OCI-LY1 (cell line): ENCODE measurements around the gene ELL.

Experiments used
- H2AFZ ChIP-seq: fragments of 200-600 bp; sonication (generic), shearing (Covaris generic); 2 replicates; pipeline ENCODE4 v1.6.0; 2014; ENCODE audit warnings: antibody characterized with exemption, mild to moderate bottlenecking, low read length
- H3F3A ChIP-seq: fragments of 200-600 bp; sonication (generic), shearing (Covaris generic); 2 replicates; pipeline ENCODE4 v1.6.0; 2014; ENCODE audit warnings: mild to moderate bottlenecking, antibody characterized with exemption, low read length, moderate library complexity; ENCODE audit not compliant: insufficient read depth
- H3K27ac ChIP-seq: fragments of 200-600 bp; sonication (generic); 2 replicates; pipeline ENCODE4 v1.5.1; 2014; ENCODE audit warnings: low read length, mixed run types, mild to moderate bottlenecking, low read depth; ENCODE audit not compliant: poor library complexity, severe bottlenecking
- H3K27me3 ChIP-seq: fragments of 200-600 bp; sonication (generic); 2 replicates; pipeline ENCODE4 v1.6.0; 2014; ENCODE audit warnings: antibody characterized with exemption, mild to moderate bottlenecking, low read length, moderate library complexity; ENCODE audit not compliant: insufficient read depth
- H3K36me3 ChIP-seq: fragments of 200-600 bp; sonication (generic); 2 replicates; pipeline ENCODE4 v1.6.1; 2014; ENCODE audit warnings: mild to moderate bottlenecking, antibody characterized with exemption, low read length, moderate library complexity, mixed read lengths; ENCODE audit not compliant: insufficient read depth
- H3K4me1 ChIP-seq: fragments of 200-600 bp; sonication (generic); 2 replicates; pipeline ENCODE4 v1.5.1; 2014; ENCODE audit warnings: mild to moderate bottlenecking, low read length, moderate library complexity; ENCODE audit not compliant: insufficient read depth, severe bottlenecking
- H3K4me2 ChIP-seq: fragments of 200-600 bp; sonication (generic), shearing (Covaris generic); 2 replicates; pipeline ENCODE4 v1.6.1; 2014; ENCODE audit warnings: low read length
- H3K4me3 ChIP-seq: fragments of 200-600 bp; sonication (generic); 2 replicates; pipeline ENCODE4 v1.5.1; 2014; ENCODE audit warnings: low read length, low read depth, mild to moderate bottlenecking, mixed read lengths; ENCODE audit not compliant: poor library complexity, severe bottlenecking
- H3K79me2 ChIP-seq: fragments of 200-600 bp; shearing (Covaris generic); 2 replicates; pipeline ENCODE4 v1.6.1; 2016; ENCODE audit warnings: mixed run types, low read length, mixed read lengths; ENCODE audit not compliant: insufficient read depth
- H3K9ac ChIP-seq: fragments of 200-600 bp; sonication (generic), shearing (Covaris generic); 2 replicates; pipeline ENCODE4 v1.6.1; 2014; ENCODE audit warnings: mild to moderate bottlenecking, low read length, mixed read lengths
- H3K9me2 ChIP-seq: fragments of 200-600 bp; sonication (generic), shearing (Covaris generic); 2 replicates; pipeline ENCODE4 v1.6.1; 2014; ENCODE audit warnings: low read depth, mild to moderate bottlenecking, low read length, mixed read lengths
- H3K9me3 ChIP-seq: fragments of 200-600 bp; shearing (Covaris generic); 2 replicates; pipeline ENCODE4 v1.6.1; 2014; ENCODE audit warnings: low read length, mixed read lengths
- H4K20me1 ChIP-seq: fragments of 200-600 bp; sonication (generic), shearing (Covaris generic); 2 replicates; pipeline ENCODE4 v1.6.0; 2016; ENCODE audit warnings: mild to moderate bottlenecking, low read length; ENCODE audit not compliant: insufficient read depth
- CTCF ChIP-seq: fragments of 200-600 bp; sonication (generic), shearing (Covaris generic); IDR thresholded peaks from 2 replicates; pipeline ENCODE4 v1.5.1; 2017; ENCODE audit warnings: mild to moderate bottlenecking, antibody characterized with exemption, low read length, moderate library complexity, mixed read lengths
- EZH2 ChIP-seq: fragments of 200-600 bp; sonication (generic), shearing (Covaris generic); IDR thresholded peaks from 2 replicates; pipeline ENCODE4 v1.8.0; 2017; ENCODE audit warnings: borderline replicate concordance, mixed run types, mild to moderate bottlenecking, antibody characterized with exemption, low read length, moderate library complexity, mixed read lengths

The ELL gene

GRCh38 chr19:18465214-18465963, 56.5 kb downstream of the ELL start:
- Histone ChIP-seq H3K4me2 (no peak overlapping the region), H3K4me3 (no peak overlapping the region), H3F3A (no peaks in the 10 kb centered on the region), H4K20me1 (no peaks in the 10 kb centered on the region), H3K9me3 (no peaks in the 10 kb centered on the region), H3K4me1 (no peaks in the 10 kb centered on the region), H3K9ac (no peak overlapping the region), H3K79me2 (no peaks in the 10 kb centered on the region), H3K27ac (no peak overlapping the region), H3K27me3 (no peaks in the 10 kb centered on the region), H2AFZ (no peak overlapping the region), H3K36me3 (peaks cover 28% of the 10 kb centered on the region), H3K9me2 (no peaks in the 10 kb centered on the region)
- TF ChIP-seq EZH2, result no peak

GRCh38 chr19:18464646-18465045, 57.2 kb downstream of the ELL start:
- Histone ChIP-seq H3K4me3 (no peak overlapping the region), H2AFZ (no peak overlapping the region), H3K79me2 (no peaks in the 10 kb centered on the region), H3K9ac (no peak overlapping the region), H3K27me3 (no peaks in the 10 kb centered on the region), H3K9me2 (no peaks in the 10 kb centered on the region), H4K20me1 (no peaks in the 10 kb centered on the region), H3K9me3 (no peaks in the 10 kb centered on the region), H3K4me1 (no peaks in the 10 kb centered on the region), H3K4me2 (no peak overlapping the region), H3F3A (no peaks in the 10 kb centered on the region), H3K27ac (no peak overlapping the region), H3K36me3 (peaks cover 34% of the 10 kb centered on the region)
- no peak for TF ChIP-seq CTCF
- TF ChIP-seq EZH2, result no peak

- Histone ChIP-seq H2AFZ (no peak overlapping the region), H3K4me1 (no peaks in the 10 kb centered on the region), H3K9me2 (no peaks in the 10 kb centered on the region), H3K9ac (no peak overlapping the region), H3K27ac (no peak overlapping the region), H4K20me1 (no peaks in the 10 kb centered on the region), H3K4me3 (no peak overlapping the region), H3K4me2 (no peak overlapping the region), H3K9me3 (no peaks in the 10 kb centered on the region), H3K79me2 (no peaks in the 10 kb centered on the region), H3F3A (no peaks in the 10 kb centered on the region), H3K27me3 (no peaks in the 10 kb centered on the region), H3K36me3 (peaks cover 45% of the 10 kb centered on the region)
- no peak for TF ChIP-seq CTCF
- no peak for TF ChIP-seq EZH2
Observed at GRCh38 chr19:18461471-18461870, 60.4 kb downstream of the ELL start.

- TF ChIP-seq CTCF (no peak), EZH2 (no peak)
- no peaks in the 10 kb centered on the region for H3K27me3 ChIP-seq
- H3K9me3 ChIP-seq, result no peaks in the 10 kb centered on the region
- peaks cover 48% of the 10 kb centered on the region for H3K36me3 ChIP-seq
- H3K4me1 ChIP-seq, result no peaks in the 10 kb centered on the region
- no peak overlapping the region for H3K9ac ChIP-seq
- no peaks in the 10 kb centered on the region for H3K79me2 ChIP-seq
- no peak overlapping the region for H3K27ac ChIP-seq
- no peaks in the 10 kb centered on the region for H3F3A ChIP-seq
- H3K9me2 ChIP-seq, result no peaks in the 10 kb centered on the region
- no peak overlapping the region for H2AFZ ChIP-seq
- H3K4me2 ChIP-seq, result no peak overlapping the region
- H3K4me3 ChIP-seq, result no peak overlapping the region
- H4K20me1 ChIP-seq, result no peaks in the 10 kb centered on the region
Observed at GRCh38 chr19:18460900-18461299, 61.0 kb downstream of the ELL start.
